Ishikawa (cell line): ENCODE data around the gene SLC39A1.

Experiments
- CEBPB ChIP-seq: IDR thresholded peaks from 2 replicates; pipeline ENCODE4 v1.6.1; 2012
- CREB1 ChIP-seq: IDR thresholded peaks from 2 replicates; pipeline ENCODE4 v1.6.1; 2012; ENCODE audit warnings: low read depth
- EGR1 ChIP-seq: IDR thresholded peaks from 2 replicates; pipeline ENCODE4 v1.6.1; 2012
- EP300 ChIP-seq: IDR thresholded peaks from 2 replicates; pipeline ENCODE4 v1.6.1; 2012; ENCODE audit warnings: borderline replicate concordance
- RAD21 ChIP-seq: IDR thresholded peaks from 2 replicates; pipeline ENCODE4 v1.6.1; 2012; ENCODE audit warnings: low read depth
- TAF1 ChIP-seq: IDR thresholded peaks from 2 replicates; pipeline ENCODE4 v1.6.1; 2012; ENCODE audit warnings: low read depth, mild to moderate bottlenecking
- TCF12 ChIP-seq: IDR thresholded peaks from 2 replicates; pipeline ENCODE4 v1.6.1; 2012; ENCODE audit warnings: low read depth
- YY1 ChIP-seq: IDR thresholded peaks from 2 replicates; pipeline ENCODE4 v1.6.1; 2012; ENCODE audit warnings: low read depth
- TF ChIP-seq, protein P1 (sequence below): IDR thresholded peaks from 2 replicates; pipeline ENCODE4 v1.6.1; 2012; ENCODE audit warnings: low read depth, mild to moderate bottlenecking

DNA sequence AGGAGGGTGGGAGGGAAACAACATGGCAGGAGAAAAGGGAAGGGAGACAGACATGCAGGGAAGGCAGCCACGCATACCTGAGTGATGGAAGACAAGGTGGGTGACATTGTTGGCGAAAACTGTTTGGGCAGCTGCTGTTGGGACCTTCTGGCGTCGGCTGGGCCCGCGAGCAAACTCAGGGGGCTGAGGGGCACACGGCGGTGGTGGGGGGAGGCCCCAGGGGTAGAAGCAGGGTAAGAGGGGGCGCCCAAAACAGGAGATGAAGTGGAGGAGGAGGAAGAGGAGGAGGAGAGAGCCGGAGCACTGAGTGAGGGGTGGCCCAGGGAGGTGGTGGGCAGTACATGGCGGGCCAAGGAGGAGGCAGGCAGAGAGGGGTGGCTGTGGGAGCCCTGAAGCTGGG is 12.2 kb downstream of the SLC39A1 start:
- no peak for TF ChIP-seq EP300
- TF ChIP-seq TCF12: no peak
- no peak for TF ChIP-seq TAF1
- TF ChIP-seq, protein P1, sequence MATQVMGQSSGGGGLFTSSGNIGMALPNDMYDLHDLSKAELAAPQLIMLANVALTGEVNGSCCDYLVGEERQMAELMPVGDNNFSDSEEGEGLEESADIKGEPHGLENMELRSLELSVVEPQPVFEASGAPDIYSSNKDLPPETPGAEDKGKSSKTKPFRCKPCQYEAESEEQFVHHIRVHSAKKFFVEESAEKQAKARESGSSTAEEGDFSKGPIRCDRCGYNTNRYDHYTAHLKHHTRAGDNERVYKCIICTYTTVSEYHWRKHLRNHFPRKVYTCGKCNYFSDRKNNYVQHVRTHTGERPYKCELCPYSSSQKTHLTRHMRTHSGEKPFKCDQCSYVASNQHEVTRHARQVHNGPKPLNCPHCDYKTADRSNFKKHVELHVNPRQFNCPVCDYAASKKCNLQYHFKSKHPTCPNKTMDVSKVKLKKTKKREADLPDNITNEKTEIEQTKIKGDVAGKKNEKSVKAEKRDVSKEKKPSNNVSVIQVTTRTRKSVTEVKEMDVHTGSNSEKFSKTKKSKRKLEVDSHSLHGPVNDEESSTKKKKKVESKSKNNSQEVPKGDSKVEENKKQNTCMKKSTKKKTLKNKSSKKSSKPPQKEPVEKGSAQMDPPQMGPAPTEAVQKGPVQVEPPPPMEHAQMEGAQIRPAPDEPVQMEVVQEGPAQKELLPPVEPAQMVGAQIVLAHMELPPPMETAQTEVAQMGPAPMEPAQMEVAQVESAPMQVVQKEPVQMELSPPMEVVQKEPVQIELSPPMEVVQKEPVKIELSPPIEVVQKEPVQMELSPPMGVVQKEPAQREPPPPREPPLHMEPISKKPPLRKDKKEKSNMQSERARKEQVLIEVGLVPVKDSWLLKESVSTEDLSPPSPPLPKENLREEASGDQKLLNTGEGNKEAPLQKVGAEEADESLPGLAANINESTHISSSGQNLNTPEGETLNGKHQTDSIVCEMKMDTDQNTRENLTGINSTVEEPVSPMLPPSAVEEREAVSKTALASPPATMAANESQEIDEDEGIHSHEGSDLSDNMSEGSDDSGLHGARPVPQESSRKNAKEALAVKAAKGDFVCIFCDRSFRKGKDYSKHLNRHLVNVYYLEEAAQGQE: no peak
- TF ChIP-seq CREB1: no peak
- TF ChIP-seq YY1: no peak
- no peak for TF ChIP-seq EGR1
- TF ChIP-seq CEBPB: no peak
- TF ChIP-seq RAD21: no peak
